Thoracic aorta (tissue), 2 donors: ENCODE results near the gene C7orf25. TPM values are rescaled to one million over a fixed set of nuclear protein-coding genes. Genes with fewer than 3 reads are reported as not detected.

Source experiments
- ATAC-seq: fragments of 150-250 bp; one replicate; pipeline ENCODE4 v1.8.0; 2017; ENCODE audit warnings: low read depth; ENCODE audit not compliant: insufficient number of reproducible peaks, low FRiP score
- DNase-seq: peaks from one replicate; pipeline ENCODE4 v3.0.0-alpha.2; 2020; ENCODE audit warnings: low spot score
- H3K27ac ChIP-seq, 2 donors: fragments of 200-600 bp; sonication (generic); 1 replicate in 1 of 2; 2 replicates in 1 of 2; pipeline ENCODE4 v1.5.1; 2016; ENCODE audit warnings: mild to moderate bottlenecking in 2 of 2, moderate library complexity in 2 of 2
- H3K27me3 ChIP-seq: fragments of 200-600 bp; sonication (generic); replicated peaks from 2 replicates; pipeline ENCODE4 v1.6.0; 2016; ENCODE audit warnings: mild to moderate bottlenecking; ENCODE audit not compliant: insufficient read depth
- H3K36me3 ChIP-seq: fragments of 200-600 bp; sonication (generic); one replicate; pipeline ENCODE4 v1.5.1; 2016
- H3K4me1 ChIP-seq, 2 donors: fragments of 200-600 bp; sonication (generic); 1 replicate in 1 of 2; 2 replicates in 1 of 2; pipeline versions ENCODE4 v1.5.1 to v1.6.0; 2016; ENCODE audit warnings: low read depth in 2 of 2, mild to moderate bottlenecking in 1 of 2; ENCODE audit not compliant: control insufficient read depth in 1 of 2
- H3K4me3 ChIP-seq: fragments of 200-600 bp; sonication (generic); 2 replicates; pipeline ENCODE4 v1.5.1; 2016; ENCODE audit warnings: mild to moderate bottlenecking
- H3K9me3 ChIP-seq: fragments of 200-600 bp; sonication (generic); 2 replicates; pipeline ENCODE4 v1.5.1; 2016
- CTCF ChIP-seq: fragments of 200-600 bp; sonication (generic); IDR thresholded peaks from one replicate; pipeline ENCODE4 v1.5.1; 2019; ENCODE audit warnings: antibody characterized with exemption
- total RNA-seq, 2 donors: library from RNA; depleted of rRNA; stranded (reverse); fragments of >200 nt; gene quantifications; one replicate each; pipeline versions ENCODE4 v1.1.0 to v1.2.3, GENCODE V29; 2016

The C7orf25 gene
- total RNA-seq, 2 donors from 2014 or later, result 17.1 to 18.1 TPM

DNA sequence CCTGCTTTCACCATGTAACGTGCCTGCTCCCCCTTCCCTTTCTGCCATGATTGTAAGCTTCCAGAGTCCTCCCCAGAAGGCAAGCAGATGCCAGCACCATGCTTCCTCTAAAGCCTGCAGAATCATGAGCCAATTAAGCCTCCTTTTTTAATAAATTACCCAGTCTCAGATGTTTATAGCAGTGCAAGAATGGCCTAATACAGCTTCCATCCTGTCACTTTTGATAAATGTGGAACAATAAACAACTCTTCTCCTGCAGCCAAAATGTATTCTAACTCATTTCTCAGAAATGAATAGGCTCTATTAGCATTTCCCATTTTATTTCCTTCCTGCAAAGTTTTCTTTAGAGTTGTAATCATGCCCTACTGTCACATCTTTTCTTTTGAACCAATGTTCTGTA is 43.4 kb downstream of the C7orf25 start:
- H3K27ac ChIP-seq, result no peak overlapping the region
- no peak for ATAC-seq

More for the DNA sequence above, 43.4 kb downstream of the C7orf25 start:
- TF ChIP-seq CTCF, result no peak
- Histone ChIP-seq H3K27me3 (no peaks in the 10 kb centered on the region), H3K36me3 (no peaks in the 10 kb centered on the region), H3K4me1 (peaks cover 0 to 12% of the 10 kb centered on the region in 2 donors), H3K9me3 (peaks cover 5% of the 10 kb centered on the region), H3K4me3 (no peak overlapping the region)
- no peak for DNase-seq

Other genes starting within 250 kb of the C7orf25 start
- 10 to 100 TPM; 30.2 to 53.6 TPM for gene PSMA2, start 20.1 kb upstream of the C7orf25 start, total RNA-seq
- 10 to 100 TPM; 38.3 to 54.8 TPM for gene MRPL32, start 20.3 kb upstream of the C7orf25 start, total RNA-seq
- 1 to 10 TPM in 1 of 2 donors, under 1 TPM in 1; 0.28 to 2.3 TPM for gene HECW1, start 200.6 kb upstream of the C7orf25 start, total RNA-seq